Endothelial cell of umbilical vein (primary cell): Measurements from ENCODE around the gene WNT9A.

Experiments
- CTCF ChIP-seq, 2 donors: IDR thresholded peaks; 1 replicate in 1 of 2; 2 replicates in 1 of 2; pipeline ENCODE4 v1.5.1; 2011; ENCODE audit warnings: low read length in 2 of 2, mild to moderate bottlenecking in 2 of 2, moderate library complexity in 2 of 2, control low read depth in 1 of 2, inconsistent platforms in 1 of 2, low read depth in 1 of 2; ENCODE audit not compliant: insufficient read depth in 1 of 2; ENCODE audit errors: extremely low read depth in 1 of 2
- EZH2 ChIP-seq: IDR thresholded peaks from 2 replicates; pipeline ENCODE4 v1.6.1; 2012; ENCODE audit warnings: borderline replicate concordance, low read depth, mild to moderate bottlenecking, moderate library complexity, low read length, inconsistent platforms; ENCODE audit not compliant: severe bottlenecking
- JUN ChIP-seq: IDR thresholded peaks from 2 replicates; pipeline ENCODE4 v1.6.1; 2011; ENCODE audit warnings: borderline replicate concordance, low read depth; ENCODE audit not compliant: insufficient read length, insufficient read depth
- MAX ChIP-seq: IDR thresholded peaks from 2 replicates; pipeline ENCODE4 v1.6.1; 2011; ENCODE audit not compliant: insufficient read depth, insufficient read length
- POLR2A ChIP-seq: IDR thresholded peaks from 2 replicates; pipeline ENCODE4 v1.6.1; 2012; ENCODE audit warnings: low read depth, mild to moderate bottlenecking, control low read depth, low read length
- POLR2AphosphoS5 ChIP-seq: IDR thresholded peaks from 2 replicates; pipeline ENCODE4 v1.6.1; 2012; ENCODE audit warnings: low read depth, mild to moderate bottlenecking, control low read depth, low read length, moderate library complexity; ENCODE audit not compliant: insufficient read depth

- TF ChIP-seq CTCF (IDR thresholded peaks at IDR 0.05; ENCODE audit: extremely low read depth in 1 of 2, insufficient read depth in 1 of 2, low read depth in 1 of 2, low read length in 2 of 2) (no peak), JUN (no peak), MAX (no peak), POLR2A (no peak), EZH2 (no peak), POLR2AphosphoS5 (no peak)
These were observed 61.9 kb downstream of the WNT9A start for GRCh38 chr1:227885648-227886502.
